ENCODE data around the gene SULF2. TPM values are rescaled to one million over a fixed set of nuclear protein-coding genes. Genes with fewer than 3 reads are reported as not detected.

Gene SULF2
- total and polyA plus RNA-seq, 9 of the 15 experiments (the other 6 are each of a cell fraction or from before 2014, with no cell fraction given), result 0.33 TPM; not detected in 8

DNA sequence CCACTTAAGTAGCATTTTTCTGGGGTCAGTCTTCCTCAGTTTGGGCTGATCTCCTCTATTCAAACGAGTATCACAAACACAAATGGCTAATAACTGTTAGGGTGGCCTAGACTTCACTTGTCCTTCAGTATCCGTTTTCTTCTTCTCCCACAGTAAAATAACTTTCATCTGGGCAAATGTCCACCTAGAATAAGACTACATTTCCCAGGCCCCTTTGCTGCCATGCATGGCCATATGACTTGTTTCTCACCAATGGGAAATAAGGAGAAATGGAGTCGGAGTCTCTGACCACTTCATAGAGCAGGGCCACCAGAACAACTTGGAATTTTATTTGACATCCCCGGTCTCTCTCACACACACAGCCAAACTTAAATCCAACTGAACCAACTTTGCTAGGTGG is 51.4 kb downstream of the SULF2 start:
- DNase-seq (ENCODE audit: extremely low read depth in 1 of 4, low spot score in 3 of 4) (peak in 3 of 4 experiments; percentile 23 to 49 (median 44)), FAIRE-seq (peak; percentile 54), ATAC-seq (peak; percentile 76)
- no peak overlapping the region for H3K4me2 ChIP-seq (ENCODE audit: insufficient read depth, low read length)
- H4K20me1 ChIP-seq (replicated peaks; ENCODE audit: control insufficient read depth, insufficient read depth, low read length), result no peaks in the 10 kb centered on the region
- 2% methylated on average over 4 of the region's 4 CpGs for WGBS (ENCODE audit: insufficient coverage, low coverage, missing lambda C conversion rate)
- H3K27me3 ChIP-seq (ENCODE audit: control insufficient read depth in 2 of 2, insufficient read depth in 2 of 2, low read length in 2 of 2), result peaks cover 10 to 34% of the 10 kb centered on the region in 2 experiments; a peak in 4 of 5 replicates
- H2AFZ ChIP-seq (ENCODE audit: low read depth, low read length), result peak overlapping the region; percentile 68; the same call in 1 of the 2 replicates
- POLR2A ChIA-PET, result no interaction called here
- no peaks in the 10 kb centered on the region for H3K9me3 ChIP-seq (replicated peaks; ENCODE audit: control insufficient read depth, insufficient read depth, low read depth, low read length)
- H3K4me3 ChIP-seq, result no peak overlapping the region
- no TSS peak for BruUV-seq (replicated peaks)
- no peaks in the 10 kb centered on the region for H3K9me1 ChIP-seq (ENCODE audit: control insufficient read depth, insufficient read depth, low read length)
- no peak overlapping the region for H3K9ac ChIP-seq (ENCODE audit: insufficient read depth in 1 of 2, low read depth in 2 of 2, low read length in 2 of 2)
- no peaks in the 10 kb centered on the region for H3K4me1 ChIP-seq (replicated peaks in 1 of 2; ENCODE audit: control insufficient read depth in 2 of 2, insufficient read depth in 2 of 2, low read length in 2 of 2)
- in situ Hi-C loops (cut with MboI), result no loop called here
- H3K27ac ChIP-seq (ENCODE audit: extremely low read depth, low read depth, low read length), result no peak overlapping the region
- CTCF ChIA-PET (ENCODE audit: low intra/inter-chr PET ratio), result no interaction called here
- no peaks in the 10 kb centered on the region for H3K36me3 ChIP-seq (ENCODE audit: control insufficient read depth, insufficient read depth, low read length)
- intact Hi-C loops (cut with micrococcal nuclease), result no loop called here
- no peaks in the 10 kb centered on the region for H3K79me2 ChIP-seq (ENCODE audit: control insufficient read depth, insufficient read depth, low read length)
- TF ChIP-seq NFYB (IDR thresholded peaks at IDR 0.05; ENCODE audit: extremely low read depth, insufficient read length) (peak; percentile 25), RAD51 (IDR thresholded peaks at IDR 0.05; ENCODE audit: borderline replicate concordance, low read depth) (peak; percentile 70), ZNF184 (CRISPR knock-in tag; IDR thresholded peaks at IDR 0.05) (no peak), YY1 (IDR thresholded peaks at IDR 0.05; ENCODE audit: borderline replicate concordance in 1 of 3, control insufficient read depth in 1 of 3, extremely low read depth in 1 of 3, insufficient read depth in 3 of 3, insufficient read length in 1 of 3, insufficient replicate concordance in 2 of 3, low read depth in 1 of 3, low read length in 2 of 3) (peak in 1 of 3 experiments; percentile 28), ZNF639 (CRISPR knock-in tag; conservative IDR thresholded peaks at IDR 0.05 in 1 of 2, IDR thresholded peaks at IDR 0.05 in 1 of 2) (no peak), SIX5 (IDR thresholded peaks at IDR 0.05; ENCODE audit: borderline replicate concordance in 1 of 2, insufficient read depth in 1 of 2, low read depth in 1 of 2, low read length in 2 of 2) (peak; percentile 48 to 55; a peak in 3 of 4 replicates), ZNF143 (CRISPR knock-in tag; IDR thresholded peaks at IDR 0.05) (peak; percentile 69), ZBTB7A (IDR thresholded peaks at IDR 0.05; ENCODE audit: borderline replicate concordance, control insufficient read depth, low read depth, low read length) (no peak), ZBTB11 (CRISPR knock-in tag; IDR thresholded peaks at IDR 0.05) (peak in 1 of 3 experiments; percentile 63; a peak in 1 of 6 replicates), HCFC1 (IDR thresholded peaks at IDR 0.05; ENCODE audit: low read depth, low read length) (peak; percentile 80), ZC3H4 (CRISPR knock-in tag; IDR thresholded peaks at IDR 0.05; ENCODE audit: borderline replicate concordance) (no peak), BRD4 (IDR thresholded peaks at IDR 0.05) (no peak)
- TF ChIP-seq, protein P1, sequence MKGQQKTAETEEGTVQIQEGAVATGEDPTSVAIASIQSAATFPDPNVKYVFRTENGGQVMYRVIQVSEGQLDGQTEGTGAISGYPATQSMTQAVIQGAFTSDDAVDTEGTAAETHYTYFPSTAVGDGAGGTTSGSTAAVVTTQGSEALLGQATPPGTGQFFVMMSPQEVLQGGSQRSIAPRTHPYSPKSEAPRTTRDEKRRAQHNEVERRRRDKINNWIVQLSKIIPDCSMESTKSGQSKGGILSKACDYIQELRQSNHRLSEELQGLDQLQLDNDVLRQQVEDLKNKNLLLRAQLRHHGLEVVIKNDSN (CRISPR knock-in tag; IDR thresholded peaks at IDR 0.05), result peak; percentile 68
- TF ChIP-seq, protein P2, sequence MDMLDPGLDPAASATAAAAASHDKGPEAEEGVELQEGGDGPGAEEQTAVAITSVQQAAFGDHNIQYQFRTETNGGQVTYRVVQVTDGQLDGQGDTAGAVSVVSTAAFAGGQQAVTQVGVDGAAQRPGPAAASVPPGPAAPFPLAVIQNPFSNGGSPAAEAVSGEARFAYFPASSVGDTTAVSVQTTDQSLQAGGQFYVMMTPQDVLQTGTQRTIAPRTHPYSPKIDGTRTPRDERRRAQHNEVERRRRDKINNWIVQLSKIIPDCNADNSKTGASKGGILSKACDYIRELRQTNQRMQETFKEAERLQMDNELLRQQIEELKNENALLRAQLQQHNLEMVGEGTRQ (CRISPR knock-in tag; IDR thresholded peaks at IDR 0.05), result peak; percentile 90
